NCI-H2107 (cell line): ENCODE measurements around the gene TMEM63C.

Experiments used
- DNase-seq: peaks from one replicate; lab custom pipeline; 2025; lab: John Stamatoyannopoulos, UW

Gene TMEM63C

DNA sequence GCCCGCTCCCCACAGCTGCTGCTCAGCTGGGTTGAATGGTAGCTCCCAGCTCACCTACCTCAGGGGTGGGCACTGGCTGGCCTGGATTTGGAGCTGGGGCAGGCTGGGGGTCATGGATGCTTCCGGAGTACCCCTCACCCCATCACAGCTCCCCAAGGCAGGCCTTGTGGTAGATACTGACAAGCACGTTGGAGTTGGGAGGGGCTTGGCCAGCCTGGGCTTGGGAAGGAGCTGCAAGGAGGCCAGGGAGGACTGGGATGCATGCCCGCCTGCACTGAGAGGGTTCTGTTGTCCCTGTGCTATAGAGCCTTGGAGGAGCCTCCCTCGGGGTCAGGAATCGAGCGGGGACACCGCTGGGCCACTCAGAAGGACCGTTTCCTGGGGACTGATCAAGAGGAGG is 14.2 kb downstream of the TMEM63C start:
- no peak for DNase-seq

DNA sequence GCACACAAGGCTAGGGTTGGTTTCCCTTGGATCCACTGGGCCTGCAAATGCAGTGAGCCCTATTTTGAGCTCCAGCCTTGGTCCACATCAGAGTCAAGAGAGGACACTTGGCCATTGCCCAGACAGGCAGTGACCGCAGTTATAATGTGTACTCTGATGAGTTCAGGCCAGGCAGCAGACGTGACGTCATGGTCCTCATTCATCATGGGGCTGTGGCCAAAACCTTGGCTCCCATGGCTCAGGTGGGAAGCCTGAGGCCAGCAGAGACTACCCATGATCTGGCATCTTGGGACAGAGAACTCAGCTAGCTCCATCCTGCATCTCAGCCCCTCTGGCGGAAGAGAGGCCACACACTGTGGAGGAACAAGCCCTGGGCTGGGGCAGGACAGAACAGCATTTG is 16.4 kb downstream of the TMEM63C start:
- no peak for DNase-seq

DNA sequence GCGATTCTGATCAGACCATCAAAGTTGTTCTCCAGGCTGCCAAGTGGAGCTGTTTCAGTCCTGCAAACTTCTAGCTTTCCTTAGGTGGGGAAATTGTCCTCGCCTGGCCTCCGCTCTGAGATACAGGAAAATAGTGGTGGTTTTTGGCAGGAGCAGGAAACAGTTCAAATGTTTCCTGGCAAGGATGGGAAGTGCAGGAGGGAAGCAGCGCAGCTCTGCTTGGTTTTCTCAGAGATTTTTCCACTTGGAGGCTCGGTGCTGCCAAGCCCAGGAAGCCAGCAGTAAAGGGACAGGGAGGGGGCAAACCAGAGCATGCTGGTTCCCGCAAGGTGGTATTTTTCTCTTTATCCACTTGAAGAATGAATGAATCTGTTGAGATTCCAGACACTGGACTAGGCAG is 17.0 kb downstream of the TMEM63C start:
- DNase-seq = no peak

DNA sequence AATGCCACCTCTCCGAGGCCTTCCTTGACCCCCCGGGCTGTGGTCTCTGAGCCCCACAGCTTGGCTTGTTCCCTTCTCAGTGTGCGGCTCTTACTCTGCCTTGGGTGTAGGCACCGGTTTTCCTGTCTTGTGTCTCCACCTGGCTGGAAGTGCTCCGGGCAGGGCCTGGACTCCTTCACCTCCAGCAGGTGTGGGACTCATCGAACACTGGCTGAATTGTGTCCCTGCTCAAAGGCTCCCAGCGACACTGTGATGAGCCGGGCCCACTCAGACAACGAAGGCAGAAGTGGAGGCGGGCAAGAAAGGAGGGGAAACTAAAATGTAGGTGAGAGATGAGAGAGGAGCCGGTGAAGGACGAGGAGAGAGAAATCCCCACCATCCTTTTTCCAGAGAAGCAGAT is 18.0 kb downstream of the TMEM63C start:
- DNase-seq = no peak

DNA sequence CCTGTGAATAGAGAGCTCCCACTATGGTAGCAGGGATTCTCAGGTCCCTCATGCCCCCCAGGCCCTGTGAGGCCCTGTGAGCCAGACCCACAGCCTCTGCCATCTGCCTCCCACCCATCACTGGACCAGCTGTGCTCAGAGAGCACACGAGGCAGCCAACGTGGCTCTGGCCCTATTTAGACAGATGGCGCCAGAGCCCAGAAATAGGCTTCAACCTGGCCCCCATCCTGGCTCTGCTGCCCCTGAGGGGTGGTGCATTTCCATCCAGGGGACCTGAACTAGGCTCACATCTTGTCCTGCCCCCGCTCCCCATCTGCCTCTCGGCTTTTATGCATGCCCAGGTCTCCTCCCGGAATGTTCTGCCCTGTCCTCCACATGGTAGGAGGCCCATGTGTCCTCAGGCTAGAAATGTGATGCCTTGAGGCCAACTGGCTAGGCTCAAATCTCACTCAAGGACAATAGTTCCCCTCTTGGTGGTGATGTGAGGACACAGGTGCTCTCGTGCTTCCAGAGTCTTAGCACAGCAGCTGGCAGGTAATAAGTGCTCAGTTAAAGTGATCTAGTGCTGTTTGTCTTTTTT is 18.9 kb downstream of the TMEM63C start:
- no peak for DNase-seq

DNA sequence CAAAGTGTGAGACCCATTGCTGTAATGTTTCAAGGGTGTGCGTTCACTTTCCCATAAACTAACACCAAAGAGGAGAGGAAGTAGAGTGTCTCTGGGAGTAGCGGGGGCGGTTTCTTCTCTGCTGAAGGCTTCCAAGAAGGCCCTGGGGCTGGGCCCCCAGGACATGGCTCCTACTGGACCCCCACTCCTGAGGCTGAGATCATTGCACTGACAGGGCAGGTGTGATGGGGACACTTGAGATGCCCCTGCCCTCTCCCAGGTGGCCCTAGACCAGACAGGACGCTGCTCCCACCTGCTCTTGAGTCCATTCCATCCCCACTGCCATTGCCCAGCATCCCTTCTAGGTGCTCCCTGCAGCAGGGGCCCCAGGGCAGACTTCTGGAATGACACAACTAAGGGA is 20.1 kb downstream of the TMEM63C start:
- DNase-seq = no peak

DNA sequence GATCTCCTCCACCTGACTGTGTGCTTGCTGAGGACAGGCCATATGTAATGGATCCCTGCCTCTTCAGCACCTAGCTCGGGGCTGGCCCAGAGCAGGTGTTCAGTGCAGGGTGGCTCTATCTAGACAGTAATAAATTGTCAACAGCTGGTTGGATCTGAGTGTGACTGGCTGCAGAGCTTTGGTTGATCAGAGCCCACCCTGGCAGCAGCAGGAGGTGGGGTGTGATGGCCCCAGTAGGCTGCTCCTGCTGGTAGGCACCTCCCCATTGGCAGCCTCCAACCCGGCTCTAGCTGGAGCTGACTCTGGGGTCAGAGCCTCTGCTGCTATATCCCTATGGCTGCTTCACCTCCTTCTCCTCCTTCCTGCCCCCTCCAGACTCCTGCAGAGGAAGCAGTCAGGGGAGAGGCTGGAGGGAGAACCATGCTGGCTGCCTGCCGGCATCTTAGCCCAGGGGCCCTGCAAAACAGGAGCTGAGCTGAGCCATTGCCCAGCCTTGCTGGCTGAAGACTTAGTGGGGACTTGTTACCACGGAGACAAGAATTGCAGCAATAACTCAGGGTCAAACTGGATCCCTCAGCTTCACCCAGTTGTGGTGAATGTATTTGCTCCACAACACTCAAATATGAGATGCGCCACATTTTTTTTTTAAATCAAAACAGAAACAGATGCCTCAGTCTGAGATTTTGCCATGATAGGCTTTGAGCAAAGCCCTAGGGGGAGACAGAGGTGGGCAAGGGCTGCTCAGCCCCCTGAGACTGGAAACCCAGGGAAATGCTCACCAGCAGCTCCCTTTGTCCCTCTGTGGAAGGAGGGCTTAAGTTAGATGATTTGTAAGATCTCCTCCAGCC is 22.2 kb downstream of the TMEM63C start:
- peak; percentile 33 for DNase-seq

DNA sequence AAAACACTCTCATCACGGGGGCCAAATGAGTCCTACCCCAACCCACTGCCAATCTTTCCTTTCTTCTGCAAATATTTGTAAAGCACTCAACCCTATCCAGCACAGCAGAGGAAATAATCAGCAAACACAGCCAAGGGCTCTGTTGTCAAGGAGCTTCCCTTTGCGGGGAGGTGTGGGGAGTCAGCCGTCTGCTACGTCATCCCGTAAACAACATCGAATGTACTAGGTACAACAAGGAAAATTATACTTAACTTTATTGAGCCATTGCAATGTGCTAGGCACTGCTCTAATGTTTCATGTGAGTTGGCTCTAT is 22.8 kb downstream of the TMEM63C start:
- DNase-seq = peak; percentile 80

DNA sequence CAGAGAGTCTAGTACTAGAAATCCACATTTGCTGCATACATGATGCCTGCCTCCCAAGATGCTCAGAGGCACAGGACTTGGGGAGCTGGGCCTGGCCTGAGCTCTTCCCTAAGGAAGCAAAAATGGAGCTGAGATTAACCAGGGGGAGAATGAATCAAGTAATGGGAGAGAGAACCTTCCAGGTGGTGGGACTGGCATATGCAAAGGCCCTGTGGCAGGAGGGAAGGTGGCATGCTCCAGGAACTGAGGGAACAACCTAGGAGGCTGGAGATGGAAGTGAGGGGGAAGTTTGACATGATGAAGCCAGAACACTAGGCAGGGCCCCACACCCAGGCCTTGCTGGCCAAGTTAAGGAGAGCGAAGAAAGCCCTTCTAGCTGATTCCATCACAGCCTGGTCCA is 23.3 kb downstream of the TMEM63C start:
- no peak for DNase-seq

DNA sequence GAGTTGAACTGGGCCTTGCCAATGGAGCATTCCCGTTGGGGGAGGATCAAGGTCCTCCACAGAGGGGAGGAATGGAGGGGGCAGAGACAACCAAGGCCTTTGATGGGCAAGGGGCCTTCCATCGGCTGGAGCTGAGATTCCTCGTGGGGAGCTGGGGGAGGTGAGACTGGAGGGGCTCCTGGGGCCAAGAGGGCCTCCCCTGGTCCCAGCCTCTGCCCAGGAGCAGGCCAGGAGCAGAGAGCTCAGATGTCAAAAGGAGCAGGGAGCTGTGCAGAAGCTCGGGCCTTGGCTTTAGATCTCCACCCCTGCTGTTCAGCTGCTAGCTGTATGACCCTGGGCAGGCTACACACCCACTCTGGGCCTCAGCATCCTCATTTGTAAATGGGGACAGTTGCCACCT is 24.0 kb downstream of the TMEM63C start:
- DNase-seq = no peak

DNA sequence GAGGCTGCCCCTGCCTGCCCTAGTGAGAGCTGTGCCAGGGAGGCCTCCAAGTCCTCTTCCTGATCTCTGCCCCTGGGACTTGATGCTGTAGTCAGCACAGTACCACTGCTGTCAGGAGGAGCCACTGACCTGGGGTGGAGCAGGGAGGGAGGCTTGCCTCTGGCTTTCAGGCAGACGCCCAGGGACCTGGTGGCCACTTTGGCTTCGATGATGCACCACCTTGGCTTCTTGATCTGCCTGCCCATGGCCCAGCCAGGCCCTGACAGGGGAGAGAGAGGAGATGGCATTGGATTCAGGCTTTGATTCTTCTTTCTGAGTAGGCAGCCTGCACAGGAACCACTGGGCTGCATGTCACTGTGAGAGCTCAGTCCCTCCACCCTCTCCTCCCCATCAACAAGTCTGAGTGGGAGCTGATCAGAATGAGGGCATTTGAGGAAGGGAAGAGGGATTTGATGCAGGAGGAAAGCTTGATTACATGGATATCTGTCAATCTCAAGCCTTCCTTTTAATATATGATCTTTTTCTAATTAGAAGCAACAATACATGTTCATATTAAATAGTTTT is 24.7 kb downstream of the TMEM63C start:
- no peak for DNase-seq

DNA sequence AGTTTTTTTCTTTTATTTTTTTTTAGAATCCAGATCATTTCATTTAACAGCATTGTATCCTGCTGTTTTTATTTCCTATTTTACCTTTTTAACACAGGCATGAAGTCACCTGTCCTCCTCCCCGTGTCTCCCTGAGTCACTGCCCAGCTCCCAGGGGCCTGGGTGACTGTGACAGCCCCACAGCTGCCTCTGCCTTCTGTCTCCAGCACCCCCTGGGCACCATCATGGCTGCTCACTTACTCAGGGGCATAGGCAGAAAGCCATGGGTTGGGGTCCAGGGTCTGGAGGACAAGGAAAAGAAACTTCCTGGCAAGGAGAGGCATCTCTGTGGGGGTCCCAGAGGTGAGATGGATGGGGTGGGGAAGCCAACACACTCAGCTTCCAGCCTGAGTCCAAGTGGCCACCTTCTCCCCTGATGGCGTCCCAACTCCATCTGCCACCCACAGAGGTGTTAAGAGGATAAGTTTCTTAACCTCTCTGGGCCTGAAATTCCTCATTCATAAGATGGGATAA is 25.3 kb downstream of the TMEM63C start:
- no peak for DNase-seq

DNA sequence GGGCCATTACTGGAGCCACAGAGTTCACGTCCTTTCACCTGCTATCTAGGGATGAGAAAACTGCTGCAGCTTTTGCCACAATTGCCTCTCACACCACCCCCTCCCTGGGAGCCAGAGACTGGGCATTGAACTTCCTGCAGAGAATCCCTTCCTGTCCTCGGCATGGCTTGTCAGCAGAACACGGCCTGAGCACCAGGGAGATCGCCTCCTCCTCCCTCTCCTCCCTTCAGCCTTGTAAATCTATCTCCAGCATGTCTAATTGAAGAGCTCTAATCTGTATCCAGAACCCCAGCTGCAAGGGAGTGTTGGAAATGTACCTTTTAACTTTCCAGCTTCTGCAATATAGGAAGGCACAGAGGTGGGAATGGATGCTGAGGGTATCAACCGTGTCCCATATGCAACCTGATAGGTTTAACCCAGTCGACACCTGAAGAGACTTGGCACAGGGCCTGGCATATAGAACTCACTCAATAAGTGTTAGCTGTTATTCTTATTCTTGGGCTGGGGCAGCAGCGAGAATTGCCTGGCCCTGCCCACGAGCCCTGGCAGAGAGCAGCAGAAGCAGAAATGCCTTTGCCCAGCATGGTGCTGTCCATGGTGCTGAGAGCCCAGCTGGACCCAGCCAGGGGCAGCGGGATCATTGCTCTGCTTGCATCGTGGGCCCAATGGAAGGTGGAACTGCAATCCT is 26.8 kb downstream of the TMEM63C start:
- DNase-seq = peak; percentile 53

DNA sequence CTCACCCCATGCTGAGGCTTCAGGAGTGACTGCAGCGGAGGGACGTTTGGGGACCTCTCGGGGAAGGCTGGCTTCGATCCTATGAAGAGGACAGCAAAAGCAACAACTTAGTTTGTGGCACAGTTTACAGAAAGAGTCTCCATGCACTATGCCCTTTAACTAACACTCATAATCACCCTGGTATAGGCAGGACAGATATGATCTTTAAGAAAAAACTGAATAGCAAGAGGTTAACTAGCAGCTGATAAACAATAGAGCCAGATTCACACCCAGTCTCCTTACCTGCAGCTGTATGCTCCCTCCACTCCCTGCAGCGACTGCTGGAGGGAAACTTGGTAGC is 27.4 kb downstream of the TMEM63C start:
- no peak for DNase-seq

DNA sequence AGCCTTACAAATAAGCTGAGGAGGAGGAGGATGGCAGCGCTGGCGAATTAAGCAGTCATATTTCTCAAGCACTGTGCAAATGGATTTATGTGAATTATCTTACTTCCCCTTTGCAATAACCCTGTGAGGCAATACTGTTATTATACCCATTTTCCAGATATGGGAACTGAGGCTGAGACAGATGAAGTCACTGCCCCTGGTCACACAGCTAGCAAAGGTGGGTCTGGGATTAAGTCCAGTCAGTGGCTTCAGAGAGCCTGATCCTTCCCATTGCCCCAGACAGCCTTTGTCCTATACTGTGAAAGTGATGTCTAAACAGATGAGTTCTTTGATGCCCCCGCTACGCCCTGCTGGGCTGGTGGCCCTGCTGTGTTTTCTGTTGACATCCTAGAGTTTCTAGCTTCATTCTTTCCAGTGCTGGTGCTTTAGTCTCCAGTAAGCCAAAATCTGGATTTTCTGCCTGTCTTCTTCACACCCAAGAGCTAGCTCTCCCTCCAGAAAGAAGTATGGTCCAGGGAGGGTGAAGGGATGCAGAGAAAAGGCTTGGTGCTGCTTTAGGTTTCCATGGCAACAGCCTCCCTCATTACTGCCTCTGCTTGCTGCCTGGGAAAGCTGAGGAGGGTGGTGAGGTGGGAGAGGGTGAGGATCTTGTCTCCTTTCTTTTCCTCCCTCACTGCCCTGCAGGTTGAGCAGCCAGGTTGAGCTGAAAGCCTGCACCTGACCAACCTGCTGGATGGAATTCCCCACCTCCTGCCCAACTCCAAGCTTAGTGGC is 30.7 kb downstream of the TMEM63C start:
- DNase-seq = no peak

DNA sequence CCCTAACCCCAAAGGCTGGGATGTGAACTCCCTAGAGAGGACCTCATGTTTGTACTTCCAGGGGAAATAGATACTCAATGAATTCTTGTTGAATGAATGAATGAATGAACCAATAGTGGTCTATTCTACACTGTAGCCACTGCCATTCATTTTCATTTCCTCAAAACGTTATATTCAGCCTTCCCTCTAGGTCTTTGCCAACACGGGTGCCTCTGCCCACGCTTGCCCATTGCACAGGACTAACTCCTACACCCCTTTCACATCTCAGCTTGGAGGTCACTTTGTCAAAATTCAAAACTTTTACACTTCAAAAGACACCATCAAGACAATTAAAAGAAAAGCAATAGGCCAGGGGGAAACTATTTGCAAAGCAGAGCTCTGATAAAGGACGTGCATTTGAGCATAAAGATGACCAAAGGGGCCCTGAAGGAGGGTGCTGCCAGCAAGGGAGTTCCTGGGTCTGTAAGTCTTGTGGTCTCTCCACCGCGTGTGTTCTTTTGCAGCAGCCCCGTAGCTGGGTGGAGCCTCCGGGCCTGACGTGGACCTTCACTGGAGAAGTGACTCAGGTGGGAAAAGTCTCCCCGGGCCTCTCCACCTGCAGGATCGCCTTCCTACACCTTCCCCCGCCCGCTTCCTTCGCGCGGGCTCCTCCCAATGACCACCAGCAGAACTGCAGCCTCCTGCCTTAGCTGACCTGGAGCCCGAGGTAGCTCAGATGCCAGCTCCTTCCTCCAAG is 31.5 kb downstream of the TMEM63C start:
- peak; percentile 77 for DNase-seq

DNA sequence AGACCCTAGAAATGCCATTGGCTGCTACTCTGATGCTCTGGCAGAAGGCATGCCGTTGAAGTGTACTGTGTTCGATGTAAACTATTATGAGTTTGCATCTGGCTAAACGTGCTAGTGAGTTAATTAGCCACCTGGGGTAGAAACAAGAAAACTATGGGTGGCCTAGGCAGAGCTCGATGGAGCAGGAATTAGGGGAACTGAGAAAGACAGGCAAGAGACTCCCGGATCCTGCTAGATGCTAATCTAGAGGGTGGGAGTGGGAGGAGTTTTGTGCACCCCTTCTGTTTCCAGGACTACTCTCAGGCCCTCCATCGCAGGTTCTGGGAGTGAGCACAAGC is 32.0 kb downstream of the TMEM63C start:
- DNase-seq = no peak

DNA sequence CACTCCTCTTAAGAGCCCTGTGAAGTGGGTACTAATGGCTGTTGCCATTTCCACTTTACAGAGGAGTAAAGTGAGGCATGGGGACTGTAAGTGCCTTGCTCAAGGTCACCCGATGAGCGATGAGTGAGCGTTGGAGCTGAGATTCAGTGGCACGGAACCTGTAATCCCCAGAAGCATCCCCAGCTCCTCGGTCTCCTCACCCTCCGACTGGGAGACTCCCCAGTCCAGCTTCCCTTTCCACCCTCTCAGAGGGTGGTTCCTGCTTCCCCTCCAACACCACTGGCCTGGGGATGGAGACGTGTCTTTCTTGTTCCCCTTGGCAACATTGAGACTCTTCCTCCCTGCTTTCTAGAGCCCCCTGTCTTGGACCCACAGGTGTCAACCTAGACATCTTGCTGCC is 32.6 kb downstream of the TMEM63C start:
- no peak for DNase-seq

DNA sequence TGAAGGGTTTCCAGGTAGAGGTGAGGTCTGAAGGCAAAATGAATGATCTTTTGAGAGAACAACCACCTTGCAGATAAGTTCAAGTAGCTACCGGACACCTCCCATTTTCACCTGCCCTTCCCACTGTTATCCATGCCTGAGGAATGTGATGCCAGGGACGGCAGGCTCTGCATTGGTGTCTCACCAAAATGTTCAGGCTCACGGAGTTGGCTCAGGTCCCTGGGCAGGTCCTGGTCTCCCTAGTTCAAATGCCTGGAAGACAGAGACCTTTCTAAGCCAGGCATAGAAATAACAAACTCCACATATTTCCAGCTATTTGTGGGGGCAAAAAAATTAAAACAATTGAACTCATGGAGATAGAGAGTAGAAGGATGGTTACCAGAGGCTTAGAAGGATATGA is 36.0 kb downstream of the TMEM63C start:
- DNase-seq = no peak

DNA sequence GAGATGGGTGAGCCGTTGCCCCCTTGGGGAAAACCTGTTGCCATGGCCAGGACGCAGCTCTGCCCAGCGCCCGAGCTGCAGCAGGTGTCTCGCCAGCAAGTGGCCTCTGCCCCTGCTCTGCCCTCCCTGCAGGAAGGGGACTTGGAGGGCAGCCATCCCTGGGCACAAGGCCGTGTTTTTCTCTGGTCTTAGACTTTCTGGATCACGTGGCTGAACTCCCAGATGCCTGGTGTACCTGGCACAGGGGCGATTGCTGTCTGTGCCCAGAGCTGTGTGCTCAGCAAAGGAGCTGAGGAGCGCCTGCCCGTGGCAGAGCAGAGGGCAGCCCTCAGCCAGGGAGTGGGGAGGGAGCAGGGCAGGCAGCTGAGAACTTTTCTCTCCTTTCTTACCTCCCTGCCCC is 38.0 kb downstream of the TMEM63C start:
- no peak for DNase-seq

DNA sequence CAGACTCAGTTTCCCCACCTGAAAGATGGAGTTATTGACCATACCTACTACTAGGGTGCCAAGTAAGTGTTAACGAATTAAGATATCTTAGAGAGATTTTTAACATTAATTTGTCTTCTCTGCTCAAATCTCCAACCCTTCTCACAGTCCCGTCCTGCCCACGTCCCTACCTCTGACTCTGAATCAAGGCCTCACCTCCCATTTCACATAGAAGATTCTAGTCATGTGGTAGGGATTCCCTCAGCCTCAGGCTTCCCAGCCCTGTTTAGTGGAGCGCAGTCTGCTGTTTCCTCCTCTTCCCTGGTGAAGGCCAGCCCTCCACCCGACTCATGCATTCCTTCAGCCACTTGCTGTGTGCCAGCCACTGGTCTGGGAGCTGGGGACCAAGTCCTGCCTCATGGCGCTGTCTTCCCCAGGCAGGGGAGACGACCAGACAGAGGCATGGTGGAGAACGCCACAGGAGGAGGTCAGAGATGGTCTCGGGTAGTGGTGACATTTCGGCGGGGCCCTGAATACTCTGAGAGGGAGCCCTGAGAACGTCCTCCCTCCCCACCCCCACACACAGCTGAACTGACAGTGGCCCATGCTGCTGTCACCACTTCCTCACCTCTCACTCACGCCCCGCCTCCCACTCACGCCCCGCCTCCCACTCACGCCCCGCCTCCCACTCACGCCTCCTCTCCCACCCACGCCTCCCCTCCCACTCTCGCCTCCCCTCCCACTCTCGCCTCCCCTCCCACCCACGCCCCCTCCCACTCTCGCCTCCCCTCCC is 38.8 kb downstream of the TMEM63C start:
- DNase-seq = no peak
